IPS-18c (cell line): Measurements from ENCODE around the gene DAPK2.

Experiments used
- H3K4me3 ChIP-seq: 2 replicates; pipeline ENCODE4 v1.7.0; 2013; ENCODE audit warnings: low read depth, mild to moderate bottlenecking, low read length, moderate library complexity; ENCODE audit not compliant: insufficient read depth
- H3K9me3 ChIP-seq: one replicate; pipeline ENCODE4 v1.6.1; 2013; ENCODE audit warnings: mild to moderate bottlenecking, low read length, moderate library complexity; ENCODE audit not compliant: control insufficient read depth, insufficient read depth

DAPK2 gene

DNA sequence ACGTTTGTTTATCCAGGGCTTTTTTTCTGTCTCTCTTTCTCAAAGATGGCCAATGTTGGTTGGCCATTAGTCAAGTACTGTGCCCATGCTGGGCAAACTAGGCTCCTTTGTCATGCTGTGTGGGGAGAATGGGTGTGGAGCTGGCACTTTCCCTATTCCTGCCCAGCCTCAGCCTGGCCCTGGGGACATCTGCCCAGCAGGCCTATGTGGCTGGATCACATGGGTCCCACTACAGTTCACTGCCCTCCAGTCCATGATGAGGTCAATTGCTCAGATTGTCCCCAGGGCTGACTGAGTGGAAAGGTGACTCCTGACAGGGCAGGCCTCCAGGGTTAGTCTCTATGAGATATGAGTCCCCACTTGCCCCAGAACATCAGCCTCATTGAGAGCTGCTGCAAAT, 158.1 kb downstream of the DAPK2 start:
- Histone ChIP-seq H3K4me3 (no peak overlapping the region), H3K9me3 (no peaks in the 10 kb centered on the region)

DNA sequence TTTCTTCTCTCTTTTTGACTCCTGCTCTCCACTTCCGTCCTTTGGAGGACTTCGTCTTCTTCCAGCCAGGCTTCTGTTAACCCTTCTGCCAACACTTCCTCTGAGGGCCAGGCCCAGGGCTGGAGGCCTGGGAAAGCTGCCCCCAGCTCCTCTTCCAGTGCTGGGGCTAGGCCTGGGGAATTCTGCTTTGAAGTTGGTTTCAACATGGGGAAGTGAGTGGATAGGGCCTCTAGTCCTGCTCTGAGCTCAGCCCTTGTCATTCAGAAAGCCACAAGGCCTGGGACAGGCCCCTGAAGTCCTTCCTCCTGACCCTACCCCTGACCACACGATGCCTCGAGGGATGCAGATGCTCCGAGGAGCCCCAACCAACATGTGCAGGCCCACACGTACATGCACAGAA, 158.7 kb downstream of the DAPK2 start:
- H3K4me3 ChIP-seq: no peak overlapping the region
- H3K9me3 ChIP-seq: no peaks in the 10 kb centered on the region

DNA sequence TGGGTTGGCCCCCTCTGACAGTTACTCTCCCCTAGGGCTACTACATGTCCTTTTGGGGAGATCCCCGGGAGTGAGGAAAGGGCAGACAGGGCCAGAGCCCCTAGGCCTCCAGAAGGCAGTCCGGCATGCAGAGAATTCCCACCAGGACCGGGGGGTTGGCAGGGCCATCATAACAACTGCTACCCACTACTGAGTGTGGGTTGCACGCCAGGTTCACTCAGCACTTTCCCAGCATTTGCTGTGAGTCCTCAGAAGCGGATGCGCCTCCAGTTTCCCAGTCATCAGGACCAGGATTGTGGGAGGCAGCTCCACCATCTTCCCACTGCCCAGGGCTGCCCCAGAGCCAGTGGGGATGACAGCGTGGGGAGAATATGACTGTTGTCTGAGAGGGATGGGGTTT, 161.3 kb downstream of the DAPK2 start:
- H3K4me3 ChIP-seq: no peak overlapping the region
- H3K9me3 ChIP-seq: no peaks in the 10 kb centered on the region

- no peak overlapping the region for H3K4me3 ChIP-seq
- no peaks in the 10 kb centered on the region for H3K9me3 ChIP-seq
These were observed 164.9 kb downstream of the DAPK2 start for GRCh38 chr15:63881431-63881830.

GRCh38 chr15:63880744-63881143, 165.5 kb downstream of the DAPK2 start:
- H3K4me3 ChIP-seq: no peak overlapping the region
- H3K9me3 ChIP-seq: no peaks in the 10 kb centered on the region

DNA sequence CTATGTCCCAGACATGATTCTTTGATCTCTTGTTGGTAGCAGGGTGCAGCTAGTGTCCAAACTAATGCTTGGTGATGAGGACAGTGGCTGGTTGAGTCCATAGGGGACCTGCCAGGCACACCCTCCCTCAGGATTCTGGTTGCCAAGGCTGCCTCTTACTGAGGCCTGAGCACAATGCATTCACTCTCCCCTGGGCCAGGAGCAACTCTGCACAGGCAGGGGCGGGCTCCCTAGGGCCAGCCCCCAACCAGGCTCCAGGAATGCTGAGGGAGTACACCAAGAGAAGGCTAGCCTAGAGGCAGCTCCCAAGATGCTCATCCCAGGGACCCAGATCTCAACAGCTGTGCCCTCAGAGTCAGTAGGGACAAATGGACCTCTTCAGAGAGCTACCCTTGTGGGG, 166.3 kb downstream of the DAPK2 start:
- H3K9me3 ChIP-seq: no peaks in the 10 kb centered on the region
- no peak overlapping the region for H3K4me3 ChIP-seq

- H3K9me3 ChIP-seq: no peaks in the 10 kb centered on the region
- H3K4me3 ChIP-seq: no peak overlapping the region
These were observed 167.1 kb downstream of the DAPK2 start for GRCh38 chr15:63879211-63879610.

- Histone ChIP-seq H3K9me3 (no peaks in the 10 kb centered on the region), H3K4me3 (no peak overlapping the region)
These were observed 168.5 kb downstream of the DAPK2 start for GRCh38 chr15:63877713-63878271.

DNA sequence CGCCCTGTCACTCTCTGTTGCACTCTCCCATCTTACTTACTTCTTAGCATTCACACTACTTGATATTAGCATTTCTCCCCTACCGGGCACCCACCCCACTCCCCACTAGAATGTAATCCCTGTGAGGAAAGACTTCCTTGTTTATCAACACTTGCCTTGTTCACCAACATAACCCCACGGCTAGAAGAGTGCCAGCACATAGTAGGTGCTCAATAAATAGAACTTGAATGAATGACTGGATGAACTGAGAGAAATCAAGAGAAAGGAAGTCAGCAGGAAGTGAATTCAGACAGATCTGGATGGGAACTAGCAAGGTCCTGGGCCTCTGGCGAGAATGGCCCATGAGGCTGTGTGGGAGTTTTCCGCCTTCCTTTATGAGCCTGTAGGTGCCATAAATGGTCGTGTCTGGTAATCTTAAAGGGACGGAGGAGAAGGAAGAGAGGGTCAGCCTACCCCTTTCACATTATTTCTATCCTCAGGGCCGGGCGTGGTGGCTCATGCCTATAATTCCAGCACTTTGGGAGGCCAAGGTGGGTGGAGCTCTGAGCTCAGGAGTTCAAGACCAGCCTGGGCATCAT, 170.1 kb downstream of the DAPK2 start:
- no peak overlapping the region for H3K4me3 ChIP-seq
- H3K9me3 ChIP-seq: no peaks in the 10 kb centered on the region

- Histone ChIP-seq H3K4me3 (no peak overlapping the region), H3K9me3 (no peaks in the 10 kb centered on the region)
These were observed 171.7 kb downstream of the DAPK2 start for GRCh38 chr15:63874616-63875015.

DNA sequence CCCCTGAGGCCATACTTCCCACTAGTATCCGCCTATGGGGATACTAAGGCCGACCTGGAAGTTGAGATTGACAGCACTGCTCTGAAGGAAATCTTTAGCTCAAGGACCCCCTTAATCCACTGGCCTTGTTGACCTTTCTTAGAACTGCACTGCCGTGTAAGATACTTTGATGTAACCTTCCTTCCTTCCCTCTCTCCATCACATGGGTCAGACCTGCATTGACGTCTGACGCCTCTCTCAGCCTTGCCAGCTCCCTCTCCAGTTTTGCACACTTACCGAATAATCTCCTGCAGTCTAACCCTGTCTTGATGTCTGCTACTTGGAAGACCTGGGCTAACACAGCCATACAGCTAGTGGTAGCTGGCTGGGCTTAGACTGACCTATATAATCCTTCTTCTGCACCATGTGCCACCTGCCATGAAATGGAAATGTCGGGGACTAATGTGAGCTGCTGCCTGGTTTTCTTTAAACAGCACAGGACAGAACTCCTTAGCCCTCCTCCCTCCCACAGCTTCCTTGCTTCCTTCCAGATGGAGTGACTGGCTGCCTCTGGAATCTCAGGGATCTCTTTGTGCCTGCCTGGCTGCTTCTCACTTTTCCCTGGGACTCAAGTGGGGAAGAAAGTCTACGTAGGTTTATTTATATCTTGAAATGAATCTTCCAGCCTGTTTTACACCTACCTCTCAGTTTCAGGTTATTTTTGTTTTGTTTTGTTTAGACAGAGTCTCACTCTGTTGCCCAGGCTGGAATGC, 173.3 kb downstream of the DAPK2 start:
- Histone ChIP-seq H3K4me3 (no peak overlapping the region), H3K9me3 (no peaks in the 10 kb centered on the region)

DNA sequence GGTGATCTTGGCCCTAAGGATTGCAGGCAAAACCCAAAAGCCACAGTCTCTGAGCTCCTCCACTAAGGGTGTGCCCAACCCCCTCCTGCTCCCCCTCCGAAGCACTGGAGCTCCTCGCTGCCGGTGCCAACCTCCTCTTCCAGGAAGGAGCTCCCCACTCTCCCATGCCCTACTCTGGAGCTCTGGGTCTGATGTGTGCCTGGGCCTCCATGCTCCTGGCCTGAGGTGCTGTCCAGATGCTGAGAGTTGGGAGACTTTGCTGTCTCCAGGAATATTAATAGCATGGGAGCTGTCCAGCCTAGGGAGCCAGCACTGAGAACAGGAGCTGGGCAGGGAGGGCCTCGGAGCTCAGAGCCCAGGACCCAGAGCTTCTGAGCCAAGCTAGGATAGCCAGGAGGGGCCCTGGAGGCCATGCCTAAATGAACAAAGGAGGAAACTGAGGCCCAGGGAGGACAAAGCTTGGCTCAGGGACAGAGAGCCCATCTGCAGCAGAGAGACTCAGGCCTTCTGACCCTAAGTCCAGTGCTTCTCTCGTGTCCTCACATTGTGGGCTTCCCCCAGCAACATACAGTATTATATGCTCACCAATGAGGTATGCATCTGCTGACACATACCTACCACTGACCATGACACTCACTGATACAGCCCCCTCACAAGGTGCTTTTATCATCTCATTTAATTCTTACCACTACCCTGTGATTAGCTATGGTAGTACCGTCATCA, 175.6 kb downstream of the DAPK2 start:
- Histone ChIP-seq H3K4me3 (no peak overlapping the region), H3K9me3 (no peaks in the 10 kb centered on the region)

GRCh38 chr15:63870043-63870394, 176.3 kb downstream of the DAPK2 start:
- no peaks in the 10 kb centered on the region for H3K9me3 ChIP-seq
- no peak overlapping the region for H3K4me3 ChIP-seq

GRCh38 chr15:63869371-63870042, 176.8 kb downstream of the DAPK2 start:
- no peaks in the 10 kb centered on the region for H3K9me3 ChIP-seq
- no peak overlapping the region for H3K4me3 ChIP-seq

DNA sequence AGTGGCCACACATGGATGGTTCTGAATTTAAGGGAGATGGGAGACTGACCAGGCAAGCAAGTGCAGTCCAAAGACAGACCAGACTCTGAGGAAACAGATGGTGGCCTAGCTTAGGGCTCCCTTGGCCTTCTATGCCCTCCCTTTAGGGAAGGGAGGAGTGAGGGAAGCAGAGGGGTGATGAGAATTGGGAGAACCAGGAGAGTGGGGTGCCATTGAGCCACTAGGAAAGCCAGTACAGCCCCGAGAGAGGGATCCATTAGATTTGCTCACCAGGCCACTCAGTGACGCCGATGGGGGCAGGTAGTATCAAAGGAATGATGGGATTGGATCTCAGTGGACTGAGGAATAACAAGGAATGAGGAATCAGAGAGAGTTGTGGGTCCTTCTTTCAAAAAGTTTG, 182.1 kb downstream of the DAPK2 start:
- H3K4me3 ChIP-seq: no peak overlapping the region
- H3K9me3 ChIP-seq: no peaks in the 10 kb centered on the region

- Histone ChIP-seq H3K9me3 (no peaks in the 10 kb centered on the region), H3K4me3 (no peak overlapping the region)
These were observed 184.3 kb downstream of the DAPK2 start for GRCh38 chr15:63861946-63862517.

- Histone ChIP-seq H3K9me3 (no peaks in the 10 kb centered on the region), H3K4me3 (no peak overlapping the region)
These were observed 185.7 kb downstream of the DAPK2 start for GRCh38 chr15:63860555-63860954.
